PC-9 (cell line): ENCODE results near the gene EVA1C.

ENCODE experiments used
- EZH2 ChIP-seq: fragments of 200-600 bp; sonication (generic); IDR thresholded peaks from 2 replicates; pipeline ENCODE4 v1.8.0; 2017; ENCODE audit warnings: antibody characterized with exemption, low read depth
- TF ChIP-seq, protein P1 (sequence below): fragments of 200-600 bp; sonication (generic); conservative IDR thresholded peaks from 2 replicates; pipeline ENCODE4 v1.6.1; 2017; ENCODE audit warnings: mixed run types, antibody characterized with exemption, mild to moderate bottlenecking, moderate library complexity

DNA sequence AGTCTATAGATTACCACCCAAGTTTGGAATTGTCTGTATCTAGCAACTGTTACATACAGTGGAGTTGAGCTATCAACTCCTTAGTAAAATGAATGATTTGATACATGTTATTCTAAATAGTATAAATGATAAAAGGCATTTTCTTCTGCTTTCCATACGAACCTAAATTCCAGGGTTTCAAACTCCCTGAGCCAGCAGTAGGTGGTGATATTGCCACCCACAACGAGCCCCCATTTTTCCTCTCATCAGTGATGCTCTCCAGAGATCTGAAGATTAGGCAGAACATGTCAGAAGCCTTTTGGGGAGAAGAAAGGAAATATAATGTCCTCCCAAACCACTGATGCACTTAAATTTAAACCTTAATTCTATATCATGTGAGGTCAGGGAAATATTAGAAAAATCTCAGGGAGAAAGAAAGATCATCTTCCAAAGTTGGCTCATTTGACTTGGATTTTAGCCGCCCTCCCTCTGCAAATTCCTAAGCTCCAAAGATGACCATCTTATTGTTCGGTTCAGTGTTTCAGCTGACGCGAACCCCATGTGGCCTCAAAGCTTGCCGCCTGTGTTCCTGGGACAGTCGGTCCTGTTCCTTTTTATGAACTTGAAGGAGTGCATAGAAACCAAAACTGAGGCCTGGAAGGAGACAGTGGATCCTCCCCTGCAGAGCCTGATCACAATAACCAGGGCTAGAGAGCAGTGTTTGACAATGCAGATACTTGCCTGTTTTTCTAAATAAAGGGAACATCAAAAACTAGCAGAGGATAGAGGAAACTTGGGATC, 2.3 kb downstream of the EVA1C start:
- TF ChIP-seq, protein P1, sequence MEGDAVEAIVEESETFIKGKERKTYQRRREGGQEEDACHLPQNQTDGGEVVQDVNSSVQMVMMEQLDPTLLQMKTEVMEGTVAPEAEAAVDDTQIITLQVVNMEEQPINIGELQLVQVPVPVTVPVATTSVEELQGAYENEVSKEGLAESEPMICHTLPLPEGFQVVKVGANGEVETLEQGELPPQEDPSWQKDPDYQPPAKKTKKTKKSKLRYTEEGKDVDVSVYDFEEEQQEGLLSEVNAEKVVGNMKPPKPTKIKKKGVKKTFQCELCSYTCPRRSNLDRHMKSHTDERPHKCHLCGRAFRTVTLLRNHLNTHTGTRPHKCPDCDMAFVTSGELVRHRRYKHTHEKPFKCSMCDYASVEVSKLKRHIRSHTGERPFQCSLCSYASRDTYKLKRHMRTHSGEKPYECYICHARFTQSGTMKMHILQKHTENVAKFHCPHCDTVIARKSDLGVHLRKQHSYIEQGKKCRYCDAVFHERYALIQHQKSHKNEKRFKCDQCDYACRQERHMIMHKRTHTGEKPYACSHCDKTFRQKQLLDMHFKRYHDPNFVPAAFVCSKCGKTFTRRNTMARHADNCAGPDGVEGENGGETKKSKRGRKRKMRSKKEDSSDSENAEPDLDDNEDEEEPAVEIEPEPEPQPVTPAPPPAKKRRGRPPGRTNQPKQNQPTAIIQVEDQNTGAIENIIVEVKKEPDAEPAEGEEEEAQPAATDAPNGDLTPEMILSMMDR = no peak; the same call in 1 of the 2 replicates
- no peak for TF ChIP-seq EZH2
